DMS79 treated with DMSO at 0.1 percent for 48 hours (cell line): ENCODE measurements around the gene CYP27C1.

Source experiments
- DNase-seq: peaks from one replicate; lab custom pipeline; 2025; lab: John Stamatoyannopoulos, UW

CYP27C1 gene

DNA sequence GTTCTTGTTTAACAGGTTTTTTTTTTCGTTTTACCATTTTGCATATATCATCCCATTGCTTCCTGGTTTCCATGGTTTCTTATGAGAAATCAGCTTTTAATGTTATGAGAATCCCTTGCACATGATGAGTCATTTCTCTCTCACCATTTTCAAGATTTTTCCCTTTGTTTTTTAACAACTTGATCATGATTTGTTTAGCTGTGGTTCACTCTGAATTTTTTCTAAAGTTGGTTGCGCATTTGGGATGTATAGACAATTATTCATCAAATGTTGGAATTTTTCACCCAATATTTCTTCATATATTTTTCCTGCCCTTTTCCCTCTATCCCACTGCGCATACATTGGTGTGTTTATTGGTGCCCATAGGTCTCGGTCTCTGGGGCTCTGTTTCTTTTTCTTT, 70.7 kb downstream of the CYP27C1 start:
- no peak for DNase-seq

DNA sequence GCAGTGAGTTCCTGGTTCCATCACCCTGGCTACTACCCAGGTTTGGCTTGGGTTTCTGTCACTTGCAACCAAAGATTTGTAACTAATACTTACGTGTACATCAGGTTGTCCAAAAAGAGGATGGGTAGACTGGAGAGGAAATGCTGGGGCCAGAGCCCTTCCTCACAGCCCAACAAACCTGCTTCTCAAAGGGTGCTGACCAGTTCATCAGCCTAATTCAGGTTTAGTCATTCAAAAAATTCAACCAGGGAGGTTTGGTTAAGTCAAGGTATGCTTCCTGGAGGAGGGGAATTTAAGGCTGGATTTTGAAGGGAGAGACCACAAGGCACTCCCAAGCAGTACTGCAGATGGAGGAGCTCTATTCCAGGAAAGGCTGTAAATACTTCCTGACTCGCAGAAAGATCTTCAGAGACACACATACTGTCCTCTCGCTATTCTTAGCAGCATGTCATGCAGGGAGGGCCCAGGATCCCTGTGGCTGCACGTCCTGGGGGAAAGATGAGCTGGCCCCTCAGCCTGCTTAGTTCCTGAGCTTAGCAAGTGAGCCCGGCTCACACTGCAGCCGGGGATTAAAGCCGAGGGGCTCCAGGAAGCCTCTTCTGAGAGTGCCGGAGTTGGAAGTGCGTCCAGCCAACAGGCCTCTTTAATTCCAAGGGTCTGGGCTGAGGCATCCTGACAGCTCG, 73.1 kb downstream of the CYP27C1 start:
- DNase-seq = no peak

DNA sequence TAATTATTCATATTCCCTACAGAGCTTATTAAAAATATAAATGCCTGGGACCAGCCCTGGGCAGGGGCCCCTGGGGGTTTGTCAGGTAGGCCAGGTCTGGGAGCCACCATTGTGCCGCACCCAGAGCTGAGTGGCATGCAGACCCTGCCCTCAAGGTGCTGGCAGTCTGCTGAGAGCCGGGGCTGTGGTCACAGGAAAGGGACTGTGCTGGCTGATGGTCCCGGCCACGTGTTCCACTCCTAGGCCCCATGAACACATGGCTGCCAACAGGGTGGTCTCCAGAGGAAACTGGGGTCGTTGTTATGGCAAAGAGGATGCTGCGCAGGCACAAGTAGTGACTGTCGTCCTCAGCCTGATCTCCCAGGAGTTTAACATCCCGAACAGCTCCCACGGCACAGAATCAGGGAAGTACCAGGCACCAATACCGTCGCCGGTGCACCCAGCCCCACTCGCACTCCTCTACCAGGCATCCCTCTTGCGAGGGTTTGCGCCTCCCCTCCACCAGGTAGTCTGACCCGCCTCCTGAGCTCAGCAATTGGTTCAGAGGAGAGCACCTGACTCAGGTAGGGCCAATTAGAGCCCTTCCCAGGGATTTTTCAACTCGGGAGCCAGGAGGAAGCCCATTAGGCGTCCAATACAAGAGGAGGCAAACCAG, 73.9 kb downstream of the CYP27C1 start:
- no peak for DNase-seq

DNA sequence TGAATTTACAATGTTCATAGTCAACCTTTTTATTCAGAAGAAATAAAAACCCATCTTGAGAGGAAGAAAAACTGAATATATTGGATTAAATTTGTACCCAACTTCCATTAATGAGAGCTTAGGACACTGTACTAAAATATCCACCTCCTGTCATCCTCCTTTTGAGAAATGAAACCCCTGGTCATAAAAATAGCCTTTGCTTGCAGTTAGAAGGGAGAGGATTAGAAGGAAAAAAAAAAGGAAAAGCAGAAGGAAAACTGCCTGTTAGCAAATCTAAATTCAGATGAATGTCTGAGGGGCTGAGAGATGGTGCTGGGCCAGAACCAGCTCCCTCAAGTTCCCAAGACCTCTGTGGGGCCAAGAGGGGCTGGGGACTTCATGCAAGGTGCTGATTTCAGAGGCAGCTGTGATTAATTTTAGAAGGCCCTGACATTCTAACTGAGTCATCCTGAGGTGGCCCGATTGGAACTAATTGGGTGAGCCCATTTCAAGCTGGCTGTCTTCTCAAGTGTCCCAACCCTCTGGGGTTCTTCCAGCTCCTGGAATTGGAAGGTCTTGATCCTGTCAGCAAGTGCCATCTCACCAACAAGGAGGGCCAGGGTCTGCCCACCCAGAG, 74.7 kb downstream of the CYP27C1 start:
- no peak for DNase-seq

DNA sequence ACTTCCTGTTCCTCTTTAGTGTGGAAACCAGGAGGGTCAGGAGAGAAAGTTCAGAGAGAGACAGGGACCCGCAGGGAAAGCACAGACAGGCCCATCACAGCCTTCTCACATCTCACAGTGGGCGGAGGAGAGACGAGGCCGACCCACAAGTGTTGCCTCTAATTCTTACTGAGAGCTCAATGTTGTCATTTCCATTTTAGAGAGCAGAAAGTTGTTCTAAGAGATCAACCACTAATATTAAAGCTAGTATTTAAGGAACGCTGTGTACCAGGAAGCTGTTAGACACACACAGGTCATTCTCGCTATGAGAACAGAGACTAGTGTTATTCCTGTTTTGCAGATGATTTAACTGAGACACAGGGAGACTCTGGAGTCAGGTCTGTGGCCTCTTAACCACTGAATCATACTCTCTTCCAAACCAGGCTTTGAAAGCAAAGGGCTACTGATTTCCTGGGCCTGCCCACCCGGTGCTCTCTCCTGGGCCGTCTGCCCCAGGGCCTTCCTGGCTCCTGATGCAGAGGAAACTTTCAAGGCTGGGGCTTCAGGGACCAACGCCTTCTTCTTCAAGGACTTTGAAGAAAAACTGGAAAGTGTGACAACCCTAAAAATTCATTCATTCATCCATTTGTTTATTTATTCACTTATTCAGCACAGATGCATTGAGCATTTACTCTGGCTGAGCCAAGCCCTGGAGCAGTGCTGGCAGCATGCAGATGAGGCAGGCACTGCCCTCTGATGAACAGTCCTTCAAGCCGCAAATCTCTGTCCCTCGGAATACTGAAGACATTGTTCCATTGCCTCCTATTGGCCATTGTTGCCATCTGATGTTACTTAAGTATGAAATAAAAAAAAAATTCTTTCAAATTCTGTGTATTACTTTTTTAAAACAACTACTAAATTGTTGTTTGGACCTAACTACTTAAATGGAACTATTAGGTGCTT, 76.0 kb downstream of the CYP27C1 start:
- no peak for DNase-seq

DNA sequence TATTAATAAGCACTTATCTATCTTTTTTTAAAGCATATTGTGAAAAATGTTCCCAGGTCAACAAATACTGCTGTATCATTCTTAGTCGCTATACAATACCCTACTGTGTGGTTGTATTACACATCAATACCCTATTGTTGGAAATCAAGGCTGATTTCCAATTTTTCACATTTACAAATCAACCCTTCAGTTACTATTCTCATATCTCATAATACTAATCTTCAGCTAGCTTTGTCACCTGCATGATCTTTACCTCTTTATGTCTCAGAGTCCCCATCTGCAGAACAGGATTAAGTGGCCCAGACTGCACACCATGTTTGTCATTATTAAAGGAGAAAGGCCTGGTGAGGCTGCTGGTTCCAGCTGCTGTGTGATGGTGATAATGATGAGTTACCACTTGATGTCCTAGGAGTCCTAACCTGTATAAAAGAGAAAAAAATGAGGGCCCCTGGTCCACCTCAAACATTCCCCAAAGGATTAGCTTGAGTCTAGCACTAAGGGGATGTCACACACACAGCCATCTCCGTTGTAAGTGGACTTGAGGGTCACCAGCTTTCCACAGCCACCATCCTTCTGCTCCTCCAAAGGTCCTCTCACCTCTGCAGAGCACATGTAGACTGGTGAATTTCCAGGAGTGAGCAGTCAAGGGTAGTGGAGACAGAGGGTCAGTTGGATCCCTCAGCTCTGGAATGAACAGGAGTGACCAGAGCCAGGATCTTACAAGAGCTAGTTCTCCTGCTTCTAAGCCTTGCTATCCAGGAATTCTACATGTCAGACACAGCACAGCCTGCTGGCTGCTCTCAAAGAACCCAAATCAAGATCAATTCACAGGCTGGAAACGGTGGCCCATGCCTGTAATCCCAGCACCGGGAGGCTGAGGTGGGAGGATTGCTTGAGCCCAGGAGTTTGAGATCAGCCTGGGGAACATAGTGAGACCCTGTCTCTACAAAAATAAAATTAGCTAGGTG, 77.2 kb downstream of the CYP27C1 start:
- DNase-seq = no peak

DNA sequence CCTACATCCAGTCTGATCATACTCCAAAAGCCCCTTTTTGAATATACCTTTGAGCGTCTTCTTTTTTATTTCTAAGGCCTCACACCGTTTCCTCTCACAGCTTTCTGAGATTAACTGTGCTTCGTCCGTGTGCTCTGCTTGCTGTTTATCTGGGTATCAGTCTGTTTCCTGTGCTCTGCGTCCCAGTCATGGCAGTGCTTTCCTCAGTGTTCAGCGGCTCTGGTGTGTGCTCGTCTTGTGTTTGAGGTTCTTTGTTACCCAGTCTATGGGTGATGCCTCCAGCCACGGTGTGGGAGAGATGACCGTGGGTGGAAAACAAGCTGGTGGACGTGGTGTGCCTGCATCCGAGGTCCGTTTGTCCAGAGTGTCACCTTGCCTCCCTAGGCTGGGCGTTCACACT, 79.6 kb downstream of the CYP27C1 start:
- DNase-seq = no peak

DNA sequence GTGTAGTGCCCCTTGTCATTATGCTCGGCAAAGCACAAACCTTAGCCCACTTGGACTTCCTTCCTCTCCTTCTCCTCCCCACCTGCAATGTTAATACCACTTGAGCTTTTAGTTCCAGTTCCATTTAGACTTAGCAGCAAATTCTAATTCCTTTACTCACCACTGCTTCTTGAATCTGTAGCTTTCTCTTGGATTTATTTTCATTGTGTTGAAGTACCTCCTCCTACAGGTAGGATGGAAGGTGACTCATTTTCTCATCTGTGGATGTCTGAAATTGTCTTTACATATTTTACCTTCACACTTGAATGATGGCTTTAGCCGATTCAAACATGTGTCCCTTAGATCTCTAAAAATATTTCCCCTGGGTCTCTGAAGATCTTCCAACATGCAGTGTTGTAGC, 80.3 kb downstream of the CYP27C1 start:
- DNase-seq = no peak

DNA sequence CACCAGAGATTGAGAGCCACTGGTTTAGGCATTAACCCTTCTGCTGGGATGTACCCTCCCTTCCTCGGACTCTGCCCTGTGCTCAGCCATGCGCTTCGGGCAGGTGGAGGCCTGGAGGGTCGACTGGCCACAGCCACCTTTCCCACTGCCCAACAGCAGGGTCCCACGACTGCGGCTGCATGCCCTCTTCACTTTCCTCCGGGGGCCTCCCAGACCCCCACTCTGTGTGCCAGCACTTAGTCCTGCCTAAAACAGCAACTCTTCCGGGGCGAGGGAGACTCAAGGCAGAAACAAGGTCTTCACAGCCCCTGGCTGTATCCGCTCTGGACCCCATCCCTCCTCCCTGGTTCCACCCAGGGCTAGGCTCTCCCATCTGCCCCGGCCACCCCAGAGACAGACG, 81.8 kb downstream of the CYP27C1 start:
- no peak for DNase-seq

DNA sequence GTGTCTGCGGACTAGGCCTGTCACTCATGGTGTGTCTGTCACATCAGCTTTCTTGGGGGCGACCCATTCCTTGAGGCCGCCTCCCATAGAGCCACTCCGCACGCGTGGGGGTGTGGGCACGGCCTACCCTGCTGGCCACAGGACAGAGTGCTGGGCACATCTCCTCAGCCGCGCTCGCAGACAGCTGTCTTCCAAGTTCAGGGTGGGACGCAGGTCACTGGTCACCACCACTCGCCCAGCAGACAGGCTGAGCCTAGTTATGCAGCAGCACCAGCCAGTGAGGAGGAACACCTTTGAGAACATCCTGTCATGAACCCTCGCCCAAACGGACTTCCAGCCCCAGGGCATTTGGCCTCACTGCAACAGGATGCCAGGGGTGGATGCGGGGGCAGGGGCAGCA, 82.4 kb downstream of the CYP27C1 start:
- DNase-seq = no peak

DNA sequence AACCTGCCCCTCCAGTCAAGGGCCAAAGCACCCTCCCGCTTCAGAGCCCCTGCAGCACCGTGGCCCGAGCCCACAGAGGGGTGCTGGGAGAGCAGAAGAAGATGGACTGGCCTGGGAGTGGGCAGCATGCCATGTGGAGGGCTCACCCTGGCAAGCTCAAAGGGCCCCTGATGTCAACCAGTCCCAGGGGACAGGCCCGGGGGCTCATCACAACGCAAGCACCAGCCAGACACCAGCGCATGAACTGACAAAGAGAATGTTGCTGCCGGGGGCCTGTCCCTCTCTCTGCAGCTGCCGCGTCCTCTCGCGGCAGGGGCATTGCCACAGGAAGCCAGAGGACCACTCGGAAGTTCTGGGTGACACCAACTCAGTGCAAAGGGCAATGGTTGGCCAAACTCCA, 82.9 kb downstream of the CYP27C1 start:
- no peak for DNase-seq

DNA sequence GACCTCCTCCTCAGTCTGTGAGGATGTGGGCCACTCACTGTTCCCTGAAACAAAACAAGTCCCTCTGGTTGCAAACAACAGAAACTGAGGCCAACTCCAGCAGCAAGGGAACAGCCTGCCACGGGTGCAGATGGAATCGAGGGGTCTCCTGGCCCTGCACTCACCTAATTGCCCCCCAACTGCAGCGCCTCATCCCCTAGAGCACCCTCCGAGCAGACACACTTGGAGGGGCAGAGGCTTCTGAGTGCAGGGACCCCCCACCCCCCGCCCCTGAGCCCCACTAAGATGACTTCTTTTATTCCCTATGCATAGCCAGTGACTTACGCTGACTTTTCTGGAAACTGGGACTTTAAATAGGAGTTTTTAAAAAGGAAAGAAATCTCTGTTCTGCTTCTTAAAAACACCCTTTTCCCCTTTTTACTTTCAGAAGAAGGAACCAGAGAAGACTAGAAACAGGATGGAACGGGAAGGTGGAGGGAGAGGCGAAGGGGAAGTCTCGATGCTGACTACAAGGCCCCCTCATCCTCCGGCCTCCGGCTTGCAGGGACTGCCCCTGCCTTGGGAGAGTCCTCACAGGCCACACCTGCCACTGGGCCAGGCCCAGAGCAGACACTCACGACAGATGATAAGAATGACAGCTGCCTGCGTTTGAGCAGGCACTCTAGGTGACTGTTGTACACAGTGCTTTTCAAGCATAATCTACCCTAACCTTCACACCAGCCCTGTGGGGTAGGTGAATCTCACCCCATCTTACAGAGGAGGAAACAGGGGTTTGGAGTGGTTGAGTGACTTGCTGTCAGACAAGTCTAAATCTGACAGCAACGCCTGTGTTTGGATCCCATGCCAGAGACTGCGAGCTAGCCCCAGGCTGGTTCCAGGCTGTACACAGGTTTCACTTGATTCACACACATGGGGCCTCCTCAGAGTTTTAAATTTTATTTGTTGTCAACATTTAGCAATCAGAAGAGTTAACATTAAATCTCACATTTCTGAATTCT, 85.0 kb downstream of the CYP27C1 start:
- DNase-seq = no peak

DNA sequence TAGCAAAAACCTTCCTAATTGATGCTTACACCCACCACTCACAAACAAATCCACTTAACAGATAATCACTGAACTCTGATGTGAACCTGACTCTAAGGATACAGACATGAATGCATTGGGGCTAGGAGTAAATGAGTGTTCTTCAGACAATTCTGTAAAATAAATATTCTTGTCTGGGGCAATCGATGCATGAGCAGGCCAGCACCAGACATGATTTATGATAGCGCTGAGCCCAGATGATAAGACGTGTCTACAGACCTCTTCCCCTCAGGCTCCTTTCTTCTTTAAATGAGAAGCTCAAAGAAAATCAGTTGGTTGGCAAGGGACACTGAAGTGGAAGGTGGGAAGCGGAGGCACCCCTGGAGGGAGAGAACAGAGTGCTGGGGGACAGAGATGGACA, 85.9 kb downstream of the CYP27C1 start:
- no peak for DNase-seq
